Measurements from ENCODE around the gene TWF2. TPM values are rescaled to one million over a fixed set of nuclear protein-coding genes. Genes with fewer than 3 reads are reported as not detected.

TWF2 gene
- total and polyA plus RNA-seq, 9 of the 15 experiments (the other 6 are each of a cell fraction or from before 2014, with no cell fraction given) = 0.11 to 61.9 (median 29.7) TPM

DNA sequence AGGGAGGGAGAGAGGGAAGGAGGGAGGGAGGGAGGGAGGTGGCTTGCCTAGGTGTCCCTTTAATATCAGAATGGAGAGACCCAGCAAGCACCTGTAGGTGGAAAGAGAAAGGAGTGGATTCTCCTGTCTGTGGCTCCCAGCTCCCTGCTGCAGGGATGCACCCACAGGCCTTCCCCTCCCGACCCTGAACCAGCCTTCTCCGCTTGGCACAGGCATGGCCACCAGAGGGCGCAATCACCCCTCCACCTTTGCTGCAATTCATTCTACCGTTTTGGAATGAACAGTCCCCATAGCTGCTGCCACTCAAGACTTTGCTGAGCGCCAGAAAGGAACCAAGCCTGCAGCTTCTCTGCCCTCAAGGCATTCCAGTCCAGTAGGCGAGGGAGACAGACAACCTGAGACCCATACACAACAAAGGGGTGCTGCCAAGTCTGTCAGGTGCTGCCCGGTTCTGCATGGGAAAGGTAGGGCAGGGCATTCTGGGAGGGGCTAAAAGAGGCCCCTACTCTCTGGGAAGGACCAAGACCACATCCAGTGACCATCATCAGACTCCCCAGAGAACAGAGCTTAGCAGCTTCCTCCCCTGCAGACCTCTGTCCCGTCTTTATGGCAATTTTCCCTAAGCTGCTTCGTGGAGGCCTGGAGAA lies 18.5 kb downstream of the TWF2 start (continued):
- TF ChIP-seq CCNT2 (IDR thresholded peaks at IDR 0.05; ENCODE audit: borderline replicate concordance, extremely low read depth, insufficient read length, low read depth, low read length) = no peak
- TF ChIP-seq KDM5B (IDR thresholded peaks at IDR 0.05; ENCODE audit: insufficient replicate concordance, low read depth, low read length) = no peak
- TF ChIP-seq ZNF740 (CRISPR knock-in tag; IDR thresholded peaks at IDR 0.05) = peak; percentile 82
- peak in 1 of 2 experiments; percentile 46; a peak in 1 of 4 replicates for TF ChIP-seq ZNF740 (tag; IDR thresholded peaks at IDR 0.05)
- no peak for TF ChIP-seq HDAC1 (IDR thresholded peaks at IDR 0.05)
- no peak for TF ChIP-seq TRIM25 (IDR thresholded peaks at IDR 0.05; ENCODE audit: borderline replicate concordance)
- TF ChIP-seq XRCC5 (IDR thresholded peaks at IDR 0.05; ENCODE audit: low read depth, low read length) = peak; percentile 74; the same call in 1 of the 2 replicates
- no peak for TF ChIP-seq ZBTB26 (CRISPR knock-in tag; IDR thresholded peaks at IDR 0.05)
- TF ChIP-seq, protein P1, sequence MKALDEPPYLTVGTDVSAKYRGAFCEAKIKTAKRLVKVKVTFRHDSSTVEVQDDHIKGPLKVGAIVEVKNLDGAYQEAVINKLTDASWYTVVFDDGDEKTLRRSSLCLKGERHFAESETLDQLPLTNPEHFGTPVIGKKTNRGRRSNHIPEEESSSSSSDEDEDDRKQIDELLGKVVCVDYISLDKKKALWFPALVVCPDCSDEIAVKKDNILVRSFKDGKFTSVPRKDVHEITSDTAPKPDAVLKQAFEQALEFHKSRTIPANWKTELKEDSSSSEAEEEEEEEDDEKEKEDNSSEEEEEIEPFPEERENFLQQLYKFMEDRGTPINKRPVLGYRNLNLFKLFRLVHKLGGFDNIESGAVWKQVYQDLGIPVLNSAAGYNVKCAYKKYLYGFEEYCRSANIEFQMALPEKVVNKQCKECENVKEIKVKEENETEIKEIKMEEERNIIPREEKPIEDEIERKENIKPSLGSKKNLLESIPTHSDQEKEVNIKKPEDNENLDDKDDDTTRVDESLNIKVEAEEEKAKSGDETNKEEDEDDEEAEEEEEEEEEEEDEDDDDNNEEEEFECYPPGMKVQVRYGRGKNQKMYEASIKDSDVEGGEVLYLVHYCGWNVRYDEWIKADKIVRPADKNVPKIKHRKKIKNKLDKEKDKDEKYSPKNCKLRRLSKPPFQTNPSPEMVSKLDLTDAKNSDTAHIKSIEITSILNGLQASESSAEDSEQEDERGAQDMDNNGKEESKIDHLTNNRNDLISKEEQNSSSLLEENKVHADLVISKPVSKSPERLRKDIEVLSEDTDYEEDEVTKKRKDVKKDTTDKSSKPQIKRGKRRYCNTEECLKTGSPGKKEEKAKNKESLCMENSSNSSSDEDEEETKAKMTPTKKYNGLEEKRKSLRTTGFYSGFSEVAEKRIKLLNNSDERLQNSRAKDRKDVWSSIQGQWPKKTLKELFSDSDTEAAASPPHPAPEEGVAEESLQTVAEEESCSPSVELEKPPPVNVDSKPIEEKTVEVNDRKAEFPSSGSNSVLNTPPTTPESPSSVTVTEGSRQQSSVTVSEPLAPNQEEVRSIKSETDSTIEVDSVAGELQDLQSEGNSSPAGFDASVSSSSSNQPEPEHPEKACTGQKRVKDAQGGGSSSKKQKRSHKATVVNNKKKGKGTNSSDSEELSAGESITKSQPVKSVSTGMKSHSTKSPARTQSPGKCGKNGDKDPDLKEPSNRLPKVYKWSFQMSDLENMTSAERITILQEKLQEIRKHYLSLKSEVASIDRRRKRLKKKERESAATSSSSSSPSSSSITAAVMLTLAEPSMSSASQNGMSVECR (CRISPR knock-in tag; IDR thresholded peaks at IDR 0.05) = no peak
- peak; percentile 50; the same call in 1 of the 2 replicates for TF ChIP-seq RB1 (IDR thresholded peaks at IDR 0.05; ENCODE audit: low read depth)
- TF ChIP-seq, protein P2, sequence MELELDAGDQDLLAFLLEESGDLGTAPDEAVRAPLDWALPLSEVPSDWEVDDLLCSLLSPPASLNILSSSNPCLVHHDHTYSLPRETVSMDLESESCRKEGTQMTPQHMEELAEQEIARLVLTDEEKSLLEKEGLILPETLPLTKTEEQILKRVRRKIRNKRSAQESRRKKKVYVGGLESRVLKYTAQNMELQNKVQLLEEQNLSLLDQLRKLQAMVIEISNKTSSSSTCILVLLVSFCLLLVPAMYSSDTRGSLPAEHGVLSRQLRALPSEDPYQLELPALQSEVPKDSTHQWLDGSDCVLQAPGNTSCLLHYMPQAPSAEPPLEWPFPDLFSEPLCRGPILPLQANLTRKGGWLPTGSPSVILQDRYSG (tag; conservative IDR thresholded peaks at IDR 0.05; ENCODE audit: low read depth) = no peak
- TF ChIP-seq, protein P3, sequence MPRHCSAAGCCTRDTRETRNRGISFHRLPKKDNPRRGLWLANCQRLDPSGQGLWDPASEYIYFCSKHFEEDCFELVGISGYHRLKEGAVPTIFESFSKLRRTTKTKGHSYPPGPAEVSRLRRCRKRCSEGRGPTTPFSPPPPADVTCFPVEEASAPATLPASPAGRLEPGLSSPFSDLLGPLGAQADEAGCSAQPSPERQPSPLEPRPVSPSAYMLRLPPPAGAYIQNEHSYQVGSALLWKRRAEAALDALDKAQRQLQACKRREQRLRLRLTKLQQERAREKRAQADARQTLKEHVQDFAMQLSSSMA (CRISPR knock-in tag; IDR thresholded peaks at IDR 0.05) = no peak
- TF ChIP-seq KAT8 (IDR thresholded peaks at IDR 0.05; ENCODE audit: low read depth) = no peak
- TF ChIP-seq ETV1 (tag; conservative IDR thresholded peaks at IDR 0.05; ENCODE audit: low read depth) = no peak

Data from K562 (cell line).